Measurements from ENCODE around the gene LIN7B.
"Not testable (repeated sequence)": the region's sequence is repeated elsewhere in the genome, so short reads cannot be mapped to it uniquely, and the experiment has no call there.

LIN7B gene

GRCh38 chr19:49125025-49125731 is 11.0 kb downstream of the LIN7B start:
- POLR2A ChIA-PET (ENCODE audit: low non-redundant PET), result no interaction called here
- CTCF ChIA-PET, result interaction anchor here (0.8 kb wide), 1 partner anchor 11 kb away, joined by 3 read pairs; the partner anchor contains the start of gene LIN7B
- H3K27ac ChIP-seq, result no peak overlapping the region
- no peak for TF ChIP-seq CTCF (conservative IDR thresholded peaks at IDR 0.05; ENCODE audit: low read depth)
- DNase-seq (ENCODE audit: low spot score), result no peak

GRCh38 chr19:49126575-49126974 is 12.4 kb downstream of the LIN7B start:
- H3K27ac ChIP-seq, result no peak overlapping the region
- ChIA-PET CTCF (interaction anchor here (0.6 kb wide), 1 partner anchor 465 kb away, joined by 7 read pairs; no protein-coding TSS in a partner anchor), POLR2A (ENCODE audit: low non-redundant PET) (interaction anchor here (0.7 kb wide), 1 partner anchor 23 kb away, joined by 8 read pairs; no protein-coding TSS in a partner anchor)
- no peak for TF ChIP-seq CTCF (conservative IDR thresholded peaks at IDR 0.05; ENCODE audit: low read depth)
- DNase-seq (ENCODE audit: low spot score), result no peak

- peak overlapping the region; percentile 71 for H3K27ac ChIP-seq
- POLR2A ChIA-PET (ENCODE audit: low non-redundant PET), result interaction anchor here (0.7 kb wide), 1 partner anchor 22 kb away, joined by 8 read pairs; no protein-coding TSS in a partner anchor
Observed at GRCh38 chr19:49127225-49127624, 13.1 kb downstream of the LIN7B start.

GRCh38 chr19:49127674-49128544 is 13.7 kb downstream of the LIN7B start:
- TF ChIP-seq CTCF (conservative IDR thresholded peaks at IDR 0.05; ENCODE audit: low read depth), result no peak
- H3K27ac ChIP-seq, result peak overlapping the region; percentile 71
- CTCF ChIA-PET, result interaction anchor here (0.5 to 0.6 kb wide), 2 partner anchors 350 to 968 kb away, joined by 3 read pairs; no protein-coding TSS in a partner anchor
- POLR2A ChIA-PET (ENCODE audit: low non-redundant PET), result no interaction called here
- DNase-seq (ENCODE audit: low spot score), result peak; percentile 97

More at GRCh38 chr19:49127225-49127624, 13.1 kb downstream of the LIN7B start:
- CTCF ChIA-PET, result interaction anchor here (0.6 kb wide), 2 partner anchors 466 to 968 kb away, joined by 3 to 7 read pairs; no protein-coding TSS in a partner anchor
- DNase-seq (ENCODE audit: low spot score), result not testable (repeated sequence)

- TF ChIP-seq CTCF (conservative IDR thresholded peaks at IDR 0.05; ENCODE audit: low read depth), result no peak
- ChIA-PET POLR2A (ENCODE audit: low non-redundant PET) (no interaction called here), CTCF (interaction anchor here (0.6 to 0.7 kb wide), 2 partner anchors 10 to 20 kb away, joined by 4 to 5 read pairs; no protein-coding TSS in a partner anchor)
- H3K27ac ChIP-seq, result peak overlapping the region; percentile 71
- no peak for DNase-seq (ENCODE audit: low spot score)
Observed at GRCh38 chr19:49128545-49129237, 14.5 kb downstream of the LIN7B start.

GRCh38 chr19:49129238-49129583 is 15.0 kb downstream of the LIN7B start:
- TF ChIP-seq CTCF (conservative IDR thresholded peaks at IDR 0.05; ENCODE audit: low read depth), result no peak
- ChIA-PET POLR2A (ENCODE audit: low non-redundant PET) (no interaction called here), CTCF (interaction anchor here (0.6 to 0.7 kb wide), 2 partner anchors 10 to 19 kb away, joined by 4 to 5 read pairs; no protein-coding TSS in a partner anchor)
- no peak for DNase-seq (ENCODE audit: low spot score)
- H3K27ac ChIP-seq, result peak overlapping the region; percentile 71
